ENCODE data around the gene RNASEH1. TPM values are rescaled to one million over a fixed set of nuclear protein-coding genes. Genes with fewer than 3 reads are reported as not detected.
A peak's percentile ranks its signal among the peaks of the same experiment; 100 is the strongest.

RNASEH1 gene
- total RNA-seq, 1 donor from 2014 or later = 28.5 TPM

DNA sequence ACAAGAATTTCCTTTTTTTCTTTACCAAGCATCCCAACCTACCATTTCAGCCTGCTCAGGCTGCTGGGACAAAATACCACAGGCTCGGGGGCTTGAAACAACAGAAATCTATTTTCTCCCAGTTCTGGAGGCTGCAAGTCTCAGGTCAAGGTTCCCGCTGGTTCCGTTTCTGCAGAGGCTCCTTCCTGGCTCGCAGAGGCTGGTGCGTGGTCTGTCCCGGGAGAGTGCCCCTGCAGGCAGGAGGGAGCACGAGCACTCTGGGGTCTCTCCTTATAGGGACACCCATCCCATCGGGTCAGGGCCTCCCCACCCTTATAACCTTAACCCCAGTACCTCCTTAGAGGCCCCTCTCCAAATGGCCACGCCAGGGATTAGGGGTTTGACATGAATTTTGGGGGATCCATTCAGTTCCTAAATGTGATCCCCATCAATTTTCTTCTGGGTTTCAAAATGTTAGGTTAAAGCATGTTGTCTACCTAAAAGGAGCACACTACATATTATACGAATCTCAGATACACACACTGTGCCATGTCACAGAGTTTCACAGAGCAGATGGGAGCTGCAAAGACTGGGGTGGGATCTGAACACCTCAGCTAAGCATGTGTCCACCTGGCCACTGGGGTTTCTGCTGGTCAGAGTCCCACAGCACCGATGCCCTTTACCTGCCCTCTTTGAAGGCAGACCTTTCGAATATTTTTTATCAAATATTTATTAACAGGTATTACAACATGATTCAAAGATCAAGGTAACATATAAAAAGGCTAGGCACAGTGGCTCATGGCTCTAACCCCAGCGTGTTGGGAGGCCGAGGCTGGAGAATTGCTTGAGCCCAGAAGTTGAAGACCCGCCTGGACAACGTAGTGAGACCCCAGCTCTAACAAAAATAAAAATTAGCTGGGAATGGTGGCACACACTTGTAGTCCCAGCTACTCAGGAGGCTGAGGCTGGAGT, 21.2 kb downstream of the RNASEH1 start:
- intact Hi-C loops (cut with micrococcal nuclease) = loop anchor here (1.0 to 2.0 kb wide), 2 partner anchors 18 to 114 kb away; partner anchors contain the start of gene ADI1
- POLR2A ChIA-PET = interaction anchor here (1.0 kb wide), 1 partner anchor 21 kb away, joined by 3 read pairs; the partner anchor contains the start of gene RNASEH1
- Mint-ChIP-seq H3K27me3 (no peaks in the 10 kb centered on the region), H3K4me1 (peaks cover 11% of the 10 kb centered on the region), H3K36me3 (ENCODE audit: low read depth) (peaks cover 26% of the 10 kb centered on the region), H3K27ac (peak overlapping the region; percentile 46), H3K4me3 (peak overlapping the region; percentile 70), H3K9me3 (no peaks in the 10 kb centered on the region)
- TF ChIP-seq, protein P1, sequence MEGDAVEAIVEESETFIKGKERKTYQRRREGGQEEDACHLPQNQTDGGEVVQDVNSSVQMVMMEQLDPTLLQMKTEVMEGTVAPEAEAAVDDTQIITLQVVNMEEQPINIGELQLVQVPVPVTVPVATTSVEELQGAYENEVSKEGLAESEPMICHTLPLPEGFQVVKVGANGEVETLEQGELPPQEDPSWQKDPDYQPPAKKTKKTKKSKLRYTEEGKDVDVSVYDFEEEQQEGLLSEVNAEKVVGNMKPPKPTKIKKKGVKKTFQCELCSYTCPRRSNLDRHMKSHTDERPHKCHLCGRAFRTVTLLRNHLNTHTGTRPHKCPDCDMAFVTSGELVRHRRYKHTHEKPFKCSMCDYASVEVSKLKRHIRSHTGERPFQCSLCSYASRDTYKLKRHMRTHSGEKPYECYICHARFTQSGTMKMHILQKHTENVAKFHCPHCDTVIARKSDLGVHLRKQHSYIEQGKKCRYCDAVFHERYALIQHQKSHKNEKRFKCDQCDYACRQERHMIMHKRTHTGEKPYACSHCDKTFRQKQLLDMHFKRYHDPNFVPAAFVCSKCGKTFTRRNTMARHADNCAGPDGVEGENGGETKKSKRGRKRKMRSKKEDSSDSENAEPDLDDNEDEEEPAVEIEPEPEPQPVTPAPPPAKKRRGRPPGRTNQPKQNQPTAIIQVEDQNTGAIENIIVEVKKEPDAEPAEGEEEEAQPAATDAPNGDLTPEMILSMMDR (IDR thresholded peaks at IDR 0.05) = no peak
- ATAC-seq (ENCODE audit: low read depth) (no peak), DNase-seq (no peak)
- CTCF ChIA-PET = no interaction called here

- CTCF ChIA-PET = no interaction called here
Measured at GRCh38 chr2:3535794-3536681, 22.1 kb downstream of the RNASEH1 start.

GRCh38 chr2:3535467-3535793, 22.7 kb downstream of the RNASEH1 start:
- TF ChIP-seq, protein P1 (IDR thresholded peaks at IDR 0.05) = no peak
- CTCF ChIA-PET = no interaction called here

More at GRCh38 chr2:3535794-3536681, 22.1 kb downstream of the RNASEH1 start:
- POLR2A ChIA-PET = interaction anchor here (1.0 kb wide), 1 partner anchor 22 kb away, joined by 3 read pairs; the partner anchor contains the start of gene RNASEH1
- ATAC-seq (ENCODE audit: low read depth) = peak; percentile 18
- DNase-seq = no peak
- peak overlapping the region; percentile 46 for H3K27ac Mint-ChIP-seq
- TF ChIP-seq, protein P1 (IDR thresholded peaks at IDR 0.05) = no peak
- H3K27me3 Mint-ChIP-seq = no peaks in the 10 kb centered on the region
- no peaks in the 10 kb centered on the region for H3K9me3 Mint-ChIP-seq
- peaks cover 17% of the 10 kb centered on the region for H3K36me3 Mint-ChIP-seq (ENCODE audit: low read depth)
- intact Hi-C loops (cut with micrococcal nuclease) = loop anchor here (1.0 to 2.0 kb wide), 2 partner anchors 17 to 115 kb away; partner anchors contain the start of gene ADI1
- peak overlapping the region; percentile 70 for H3K4me3 Mint-ChIP-seq
- peaks cover 11% of the 10 kb centered on the region for H3K4me1 Mint-ChIP-seq

GRCh38 chr2:3534251-3534814, 23.8 kb downstream of the RNASEH1 start:
- ATAC-seq (ENCODE audit: low read depth) (no peak), DNase-seq (no peak)
- intact Hi-C loops (cut with micrococcal nuclease) = no loop called here
- Mint-ChIP-seq H3K27me3 (no peaks in the 10 kb centered on the region), H3K4me1 (peaks cover 11% of the 10 kb centered on the region), H3K4me3 (no peak overlapping the region), H3K9me3 (no peaks in the 10 kb centered on the region), H3K27ac (no peak overlapping the region), H3K36me3 (ENCODE audit: low read depth) (peaks cover 6% of the 10 kb centered on the region)
- CTCF ChIA-PET = no interaction called here
- TF ChIP-seq, protein P1 (IDR thresholded peaks at IDR 0.05) = no peak
- POLR2A ChIA-PET = interaction anchor here (1.2 kb wide), 1 partner anchor 14 kb away, joined by 4 read pairs; no protein-coding TSS in a partner anchor

More at GRCh38 chr2:3535467-3535793, 22.7 kb downstream of the RNASEH1 start:
- H3K9me3 Mint-ChIP-seq = no peaks in the 10 kb centered on the region
- H3K4me1 Mint-ChIP-seq = peaks cover 11% of the 10 kb centered on the region
- no peak for DNase-seq
- POLR2A ChIA-PET = interaction anchor here (1.0 to 1.2 kb wide), 2 partner anchors 16 to 23 kb away, joined by 3 to 4 read pairs; partner anchors contain the start of gene RNASEH1
- peak overlapping the region; percentile 31 for H3K27ac Mint-ChIP-seq
- H3K27me3 Mint-ChIP-seq = no peaks in the 10 kb centered on the region
- H3K4me3 Mint-ChIP-seq = peak overlapping the region; percentile 70
- H3K36me3 Mint-ChIP-seq (ENCODE audit: low read depth) = peaks cover 13% of the 10 kb centered on the region
- intact Hi-C loops (cut with micrococcal nuclease) = no loop called here
- peak; percentile 25 for ATAC-seq (ENCODE audit: low read depth)
